H9 (cell line): Measurements from ENCODE around the gene TIPIN. TPM values are rescaled to one million over a fixed set of nuclear protein-coding genes. Genes with fewer than 3 reads are reported as not detected.

Source experiments
- DNase-seq: peaks from one replicate; pipeline ENCODE4 v3.0.0-alpha.2; 2017
- H2AFZ ChIP-seq: one replicate; pipeline ENCODE4 v1.6.1; 2013; ENCODE audit warnings: mild to moderate bottlenecking, low read length, control low read depth, moderate library complexity
- H2AK5ac ChIP-seq: 2 replicates; pipeline ENCODE4 v1.6.1; 2013; ENCODE audit warnings: low read length, control low read depth, mixed read lengths; ENCODE audit not compliant: insufficient read length
- H2BK120ac ChIP-seq: one replicate; pipeline ENCODE4 v1.6.1; 2013; ENCODE audit warnings: low read depth, mild to moderate bottlenecking, low read length, control low read depth, inconsistent platforms; ENCODE audit not compliant: poor library complexity, severe bottlenecking
- H2BK12ac ChIP-seq: 2 replicates; pipeline ENCODE4 v1.6.1; 2013; ENCODE audit warnings: low read length, control low read depth, mixed read lengths, low read depth; ENCODE audit not compliant: insufficient read length
- H2BK15ac ChIP-seq: 2 replicates; pipeline ENCODE4 v1.6.1; 2013; ENCODE audit warnings: low read depth, low read length, control low read depth
- H2BK20ac ChIP-seq: one replicate; pipeline ENCODE4 v1.6.1; 2013; ENCODE audit warnings: low read depth, mild to moderate bottlenecking, low read length, control low read depth, inconsistent platforms; ENCODE audit not compliant: poor library complexity, severe bottlenecking
- H2BK5ac ChIP-seq: 2 replicates; pipeline ENCODE4 v1.6.1; 2013; ENCODE audit warnings: low read length, control low read depth, mixed read lengths; ENCODE audit not compliant: insufficient read length
- H3K14ac ChIP-seq: 2 replicates; pipeline ENCODE4 v1.6.1; 2013; ENCODE audit warnings: low read length, control low read depth; ENCODE audit not compliant: insufficient read depth
- H3K18ac ChIP-seq: 2 replicates; pipeline ENCODE4 v1.6.1; 2013; ENCODE audit warnings: low read depth, mild to moderate bottlenecking, mixed read lengths, low read length, control low read depth; ENCODE audit not compliant: insufficient read length
- H3K23ac ChIP-seq: 2 replicates; pipeline ENCODE4 v1.6.1; 2013; ENCODE audit warnings: low read length, control low read depth, mixed read lengths, low read depth; ENCODE audit not compliant: insufficient read length
- H3K23me2 ChIP-seq: 2 replicates; pipeline ENCODE4 v1.6.1; 2013; ENCODE audit warnings: low read depth, mild to moderate bottlenecking, mixed read lengths, low read length, control low read depth; ENCODE audit not compliant: insufficient read length, poor library complexity, severe bottlenecking
- H3K27ac ChIP-seq: 2 replicates; pipeline ENCODE4 v1.5.1; 2013; ENCODE audit warnings: low read length, control low read depth, mixed read lengths, low read depth; ENCODE audit not compliant: insufficient read length
- H3K27me3 ChIP-seq: 2 replicates; pipeline ENCODE4 v1.6.1; 2013; ENCODE audit warnings: low read length, control low read depth, inconsistent platforms; ENCODE audit not compliant: insufficient read depth
- H3K4ac ChIP-seq: 2 replicates; pipeline ENCODE4 v1.6.1; 2013; ENCODE audit warnings: low read depth, mild to moderate bottlenecking, control low read depth, inconsistent platforms, low read length, moderate library complexity
- H3K4me1 ChIP-seq: 2 replicates; pipeline ENCODE4 v1.6.1; 2013; ENCODE audit warnings: low read length, control low read depth, inconsistent platforms; ENCODE audit not compliant: insufficient read depth
- H3K4me2 ChIP-seq: 2 replicates; pipeline ENCODE4 v1.6.1; 2013; ENCODE audit warnings: low read length, control low read depth, mixed read lengths; ENCODE audit not compliant: insufficient read length, insufficient read depth
- H3K56ac ChIP-seq: 2 replicates; pipeline ENCODE4 v1.6.1; 2013; ENCODE audit warnings: low read depth, mild to moderate bottlenecking, mixed read lengths, low read length, control low read depth; ENCODE audit not compliant: insufficient read length
- H3K79me1 ChIP-seq: 2 replicates; pipeline ENCODE4 v1.6.1; 2013; ENCODE audit warnings: low read depth, mild to moderate bottlenecking, moderate library complexity, low read length, control low read depth, inconsistent platforms; ENCODE audit not compliant: insufficient read depth, poor library complexity, severe bottlenecking
- H3K79me2 ChIP-seq: 2 replicates; pipeline ENCODE4 v1.6.1; 2013; ENCODE audit warnings: low read length, control low read depth, inconsistent platforms; ENCODE audit not compliant: insufficient read depth
- H3K9ac ChIP-seq: 2 replicates; pipeline ENCODE4 v1.6.1; 2013; ENCODE audit warnings: low read length, control low read depth, mixed read lengths; ENCODE audit not compliant: insufficient read length; ENCODE audit errors: extremely low read depth
- H3K9me3 ChIP-seq: one replicate; pipeline ENCODE4 v1.6.1; 2013; ENCODE audit warnings: low read depth, low read length, inconsistent platforms; ENCODE audit not compliant: control insufficient read depth
- H3T11ph ChIP-seq: one replicate; pipeline ENCODE4 v1.6.1; 2013; ENCODE audit warnings: mild to moderate bottlenecking, low read length, control low read depth, inconsistent platforms
- H4K20me1 ChIP-seq: one replicate; pipeline ENCODE4 v1.6.1; 2013; ENCODE audit not compliant: control insufficient read depth, insufficient read length, insufficient read depth
- H4K5ac ChIP-seq: 2 replicates; pipeline ENCODE4 v1.6.1; 2013; ENCODE audit warnings: low read depth, mild to moderate bottlenecking, mixed read lengths, low read length, control low read depth; ENCODE audit not compliant: insufficient read length
- H4K8ac ChIP-seq: replicated peaks from 2 replicates; pipeline ENCODE4 v1.6.1; 2013; ENCODE audit warnings: low read length, control low read depth, mixed read lengths, low read depth; ENCODE audit not compliant: insufficient read length
- H4K91ac ChIP-seq: 2 replicates; pipeline ENCODE4 v1.6.1; 2013; ENCODE audit warnings: low read depth, mild to moderate bottlenecking, moderate library complexity, mixed read lengths, low read length, control low read depth; ENCODE audit not compliant: insufficient read length
- H3K27ac Mint-ChIP-seq, 3 experiments: 2 replicates in 2 of 3; 3 replicates in 1 of 3; pipeline ENCODE4 v1.8.0; 2020 to 2021; ENCODE audit warnings: mixed read lengths in 3 of 3, mild to moderate bottlenecking in 1 of 3, moderate library complexity in 1 of 3
- H3K27me3 Mint-ChIP-seq: 2 replicates; pipeline ENCODE4 v1.8.0; 2021; ENCODE audit warnings: low read depth, mild to moderate bottlenecking, moderate library complexity, mixed read lengths
- H3K36me3 Mint-ChIP-seq, 3 experiments: 2 replicates in 2 of 3; 3 replicates in 1 of 3; pipeline ENCODE4 v1.8.0; 2020 to 2021; ENCODE audit warnings: low read depth in 3 of 3, mixed read lengths in 3 of 3; ENCODE audit not compliant: insufficient read depth in 1 of 3
- H3K4me1 Mint-ChIP-seq, 2 experiments: 2 replicates each; pipeline ENCODE4 v1.8.0; 2020; ENCODE audit warnings: mixed read lengths in 2 of 2
- H3K4me3 Mint-ChIP-seq, 2 experiments: 2 replicates in 1 of 2; 3 replicates in 1 of 2; pipeline ENCODE4 v1.8.0; 2020 to 2021; ENCODE audit warnings: mild to moderate bottlenecking in 2 of 2, mixed read lengths in 2 of 2, moderate library complexity in 1 of 2
- H3K9me3 Mint-ChIP-seq, 2 experiments: 2 replicates in 1 of 2; 3 replicates in 1 of 2; pipeline ENCODE4 v1.8.0; 2020; ENCODE audit warnings: mild to moderate bottlenecking in 2 of 2, mixed read lengths in 2 of 2, moderate library complexity in 1 of 2
- WGBS: extraction: QIAGEN DNeasy Blood & Tissue Kit; methylation state at CpG from one replicate; pipeline ENCODE4 v1.1.7; 2013; ENCODE audit warnings: missing lambda C conversion rate, low lambda C conversion rate, mixed read lengths; ENCODE audit not compliant: insufficient read length; ENCODE audit errors: extremely low coverage; 5-methylcytosine and 5-hydroxymethylcytosine counted together
- total RNA-seq: library from RNA; stranded (reverse); gene quantifications from 2 replicates; pipeline ENCODE4 v1.2.1, GENCODE V29; 2021
- TF ChIP-seq, protein P1 (sequence below): fragments of 200-600 bp; sonication (generic); conservative IDR thresholded peaks from 3 replicates; pipeline ENCODE4 v1.8.0; 2021; ENCODE audit warnings: antibody characterized with exemption, mild to moderate bottlenecking

The TIPIN gene
- total RNA-seq, 1 experiment from 2014 or later = 26.9 TPM

DNA sequence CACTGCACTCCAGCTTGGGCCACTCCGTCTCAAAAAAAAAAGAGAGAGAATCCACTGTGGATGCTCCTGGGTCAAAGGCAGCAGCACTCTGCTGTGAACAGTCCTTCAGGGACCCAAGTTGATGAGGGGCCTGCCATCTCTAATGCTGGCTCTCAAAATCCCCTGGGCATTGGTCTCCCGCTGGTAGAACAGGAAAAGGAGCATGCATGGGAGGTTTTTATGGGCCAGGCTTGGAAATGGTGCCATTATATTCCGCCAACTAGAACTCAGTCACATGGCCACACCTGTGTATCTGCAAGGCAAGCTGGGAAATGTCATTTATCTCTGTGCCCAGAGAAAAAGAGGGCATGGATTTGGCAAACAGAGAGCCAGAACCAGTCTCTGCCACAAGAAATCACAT, 66.5 kb downstream of the TIPIN start:
- no peak overlapping the region for H2BK15ac ChIP-seq
- Mint-ChIP-seq H3K4me3 (no peak overlapping the region), H3K27me3 (no peaks in the 10 kb centered on the region; the same call in 1 of the 2 replicates), H3K36me3 (no peaks in the 10 kb centered on the region), H3K4me1 (peaks cover 21 to 23% of the 10 kb centered on the region in 2 experiments), H3K9me3 (no peaks in the 10 kb centered on the region), H3K27ac (no peak overlapping the region)
- no peak overlapping the region for H4K91ac ChIP-seq
- H3K4ac ChIP-seq = no peak overlapping the region
- H3K9ac ChIP-seq = no peak overlapping the region
- no CpG with 5 or more reads among the region's 3 CpGs for WGBS
- peaks cover 7% of the 10 kb centered on the region; the same call in 1 of the 2 replicates for H3K4me1 ChIP-seq
- H3K23ac ChIP-seq = no peak overlapping the region
- H3K56ac ChIP-seq = no peak overlapping the region
- TF ChIP-seq, protein P1, sequence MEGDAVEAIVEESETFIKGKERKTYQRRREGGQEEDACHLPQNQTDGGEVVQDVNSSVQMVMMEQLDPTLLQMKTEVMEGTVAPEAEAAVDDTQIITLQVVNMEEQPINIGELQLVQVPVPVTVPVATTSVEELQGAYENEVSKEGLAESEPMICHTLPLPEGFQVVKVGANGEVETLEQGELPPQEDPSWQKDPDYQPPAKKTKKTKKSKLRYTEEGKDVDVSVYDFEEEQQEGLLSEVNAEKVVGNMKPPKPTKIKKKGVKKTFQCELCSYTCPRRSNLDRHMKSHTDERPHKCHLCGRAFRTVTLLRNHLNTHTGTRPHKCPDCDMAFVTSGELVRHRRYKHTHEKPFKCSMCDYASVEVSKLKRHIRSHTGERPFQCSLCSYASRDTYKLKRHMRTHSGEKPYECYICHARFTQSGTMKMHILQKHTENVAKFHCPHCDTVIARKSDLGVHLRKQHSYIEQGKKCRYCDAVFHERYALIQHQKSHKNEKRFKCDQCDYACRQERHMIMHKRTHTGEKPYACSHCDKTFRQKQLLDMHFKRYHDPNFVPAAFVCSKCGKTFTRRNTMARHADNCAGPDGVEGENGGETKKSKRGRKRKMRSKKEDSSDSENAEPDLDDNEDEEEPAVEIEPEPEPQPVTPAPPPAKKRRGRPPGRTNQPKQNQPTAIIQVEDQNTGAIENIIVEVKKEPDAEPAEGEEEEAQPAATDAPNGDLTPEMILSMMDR = no peak
- no peak overlapping the region for H2BK120ac ChIP-seq
- DNase-seq = no peak
- H3K79me2 ChIP-seq = no peaks in the 10 kb centered on the region
- no peaks in the 10 kb centered on the region for H3K27me3 ChIP-seq
- no peak overlapping the region for H3K18ac ChIP-seq
- H3K4me2 ChIP-seq = no peak overlapping the region
- H2BK5ac ChIP-seq = no peak overlapping the region
- H4K5ac ChIP-seq = no peak overlapping the region
- H3K27ac ChIP-seq = no peak overlapping the region
- H2AK5ac ChIP-seq = no peak overlapping the region
- H2BK20ac ChIP-seq = no peak overlapping the region
- no peak overlapping the region for H2BK12ac ChIP-seq
- no peak overlapping the region for H2AFZ ChIP-seq
- H3K23me2 ChIP-seq = peaks cover 7% of the 10 kb centered on the region
- no peaks in the 10 kb centered on the region for H3K9me3 ChIP-seq
- no peak overlapping the region for H3T11ph ChIP-seq
- no peaks in the 10 kb centered on the region for H4K20me1 ChIP-seq
- H3K79me1 ChIP-seq = no peaks in the 10 kb centered on the region
- no peak overlapping the region for H4K8ac ChIP-seq
- no peak overlapping the region for H3K14ac ChIP-seq
